ENCODE data around the gene TBXAS1. TPM values are rescaled to one million over a fixed set of nuclear protein-coding genes. Genes with fewer than 3 reads are reported as not detected.

TBXAS1 gene
- 3.8 and 4.4 TPM in 2 replicates for total RNA-seq

GRCh38 chr7:139829025-139829774 is at the start of gene TBXAS1:
Gene TBXAS1, plus strand, starts transcription at chr7:139829264. Its CDS starts 127 bp downstream, at chr7:139829391.
- intact Hi-C loops (cut with micrococcal nuclease): loop anchor here (5.0 kb wide), 1 partner anchor 182 kb away; no protein-coding TSS in a partner anchor

- intact Hi-C loops (cut with micrococcal nuclease): no loop called here
Observed at GRCh38 chr7:139782932-139783331, 46.1 kb upstream of the TBXAS1 start.

- intact Hi-C loops (cut with micrococcal nuclease): no loop called here
Observed at GRCh38 chr7:139783647-139784385, 45.2 kb upstream of the TBXAS1 start.

GRCh38 chr7:139784648-139785047 is 44.4 kb upstream of the TBXAS1 start:
- intact Hi-C loops (cut with micrococcal nuclease): no loop called here

DNA sequence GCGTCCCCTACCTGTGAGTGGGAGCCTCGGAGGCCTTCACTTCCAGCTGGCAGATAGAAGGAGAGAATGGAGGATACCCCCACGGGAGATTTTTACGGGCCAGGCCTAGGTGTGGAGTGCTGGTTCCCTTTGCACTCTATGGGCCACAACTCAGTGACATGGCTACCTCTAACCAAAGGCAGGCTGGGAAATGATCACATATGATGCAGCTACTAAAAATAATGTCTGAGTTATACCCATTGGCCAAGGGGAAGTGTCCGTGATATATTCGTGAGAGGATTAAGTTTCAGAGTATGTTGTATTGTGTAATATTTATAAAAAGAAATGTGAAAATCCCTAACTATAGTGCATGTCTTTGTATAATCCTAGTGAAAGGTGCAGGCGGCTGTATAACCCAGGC is 37.7 kb upstream of the TBXAS1 start:
- intact Hi-C loops (cut with micrococcal nuclease): no loop called here

- intact Hi-C loops (cut with micrococcal nuclease): no loop called here
Observed at GRCh38 chr7:139797607-139798006, 31.5 kb upstream of the TBXAS1 start.

GRCh38 chr7:139798221-139798620 is 30.8 kb upstream of the TBXAS1 start:
- intact Hi-C loops (cut with micrococcal nuclease): no loop called here

DNA sequence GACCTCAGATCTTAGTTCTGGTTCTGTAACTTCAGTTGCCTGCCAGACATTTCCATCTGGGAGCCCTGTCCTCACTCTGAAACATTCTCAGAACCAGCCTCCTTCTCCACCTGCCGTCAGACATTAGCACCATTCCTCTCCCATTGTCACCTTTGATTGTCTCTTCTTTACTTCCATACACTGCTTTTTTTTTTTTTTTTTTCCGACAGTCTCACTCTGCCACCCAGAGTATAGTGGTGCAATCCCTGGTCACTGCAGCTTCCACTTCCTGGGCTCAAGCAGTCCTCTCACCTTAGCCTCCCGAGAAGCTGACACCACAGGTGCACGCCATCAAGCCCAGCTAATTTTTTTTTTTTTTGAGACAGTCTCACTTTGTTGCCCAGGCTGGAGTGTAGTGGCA is 30.2 kb upstream of the TBXAS1 start:
- intact Hi-C loops (cut with micrococcal nuclease): no loop called here

- intact Hi-C loops (cut with micrococcal nuclease): no loop called here
Observed at GRCh38 chr7:139799586-139799985, 29.5 kb upstream of the TBXAS1 start.

- intact Hi-C loops (cut with micrococcal nuclease): no loop called here
Observed at GRCh38 chr7:139804571-139804970, 24.5 kb upstream of the TBXAS1 start.

DNA sequence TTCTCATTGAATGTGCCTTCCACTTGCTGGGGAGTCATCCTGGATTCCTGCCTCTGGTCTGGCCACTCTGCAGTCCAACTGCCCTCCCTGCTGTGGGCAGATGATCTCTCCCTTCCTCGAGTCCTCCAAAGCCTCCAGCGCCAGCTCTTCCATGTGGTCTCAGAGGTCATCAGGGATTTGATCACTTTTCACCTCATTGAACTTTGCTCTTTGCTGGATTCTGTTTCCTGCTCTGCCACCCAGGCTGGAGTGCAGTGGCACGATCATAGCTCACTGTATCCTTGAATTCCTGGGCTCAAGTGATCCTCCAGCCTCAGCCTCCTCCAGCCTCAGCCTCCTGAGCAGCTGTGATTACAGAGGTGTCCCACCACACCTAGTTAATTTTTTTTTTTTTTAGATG is 22.1 kb upstream of the TBXAS1 start:
- intact Hi-C loops (cut with micrococcal nuclease): no loop called here

DNA sequence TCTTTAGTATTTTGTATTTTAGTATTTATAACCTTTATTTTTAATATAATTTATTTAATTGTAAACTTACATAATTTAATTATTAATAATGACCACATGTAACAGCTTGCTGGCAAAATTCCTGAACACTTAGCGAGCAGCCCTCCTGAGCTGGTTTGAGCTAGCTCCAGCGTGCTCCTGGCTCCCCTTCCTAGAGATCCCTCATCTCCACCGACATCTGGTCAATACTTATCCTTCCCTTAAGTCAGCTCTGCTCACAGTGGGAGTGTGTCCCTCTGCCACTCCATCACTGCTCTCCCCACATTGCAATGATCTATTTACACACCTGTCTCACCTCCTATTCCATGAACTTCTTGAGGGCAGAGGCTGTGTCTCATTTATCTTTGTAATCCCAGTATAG is 20.6 kb upstream of the TBXAS1 start:
- intact Hi-C loops (cut with micrococcal nuclease): no loop called here

GRCh38 chr7:139808846-139809442 is 20.1 kb upstream of the TBXAS1 start:
- intact Hi-C loops (cut with micrococcal nuclease): no loop called here

DNA sequence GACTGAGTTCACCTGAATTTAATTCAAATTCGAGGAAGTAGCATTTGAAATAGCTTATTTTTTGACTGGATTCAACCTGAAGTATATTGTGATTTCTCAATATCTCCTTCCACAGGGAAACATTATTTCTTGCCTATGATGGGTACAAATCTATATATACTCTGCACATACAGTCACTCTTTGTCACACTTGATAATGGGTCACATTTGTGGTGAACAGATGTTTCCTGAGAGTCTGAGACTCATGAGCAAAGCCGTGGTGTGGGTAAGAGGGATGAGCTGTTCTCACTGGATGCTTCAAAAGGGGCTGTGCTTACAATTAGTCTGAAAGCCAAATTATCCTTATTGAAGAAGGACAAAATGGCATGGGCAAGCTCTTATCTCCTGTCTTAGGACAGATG is 18.0 kb upstream of the TBXAS1 start:
- intact Hi-C loops (cut with micrococcal nuclease): no loop called here

- intact Hi-C loops (cut with micrococcal nuclease): no loop called here
Observed at GRCh38 chr7:139813151-139813550, 15.9 kb upstream of the TBXAS1 start.

GRCh38 chr7:139813689-139814088 is 15.4 kb upstream of the TBXAS1 start:
- intact Hi-C loops (cut with micrococcal nuclease): no loop called here

- intact Hi-C loops (cut with micrococcal nuclease): no loop called here
Observed at GRCh38 chr7:139817249-139817648, 11.8 kb upstream of the TBXAS1 start.

- intact Hi-C loops (cut with micrococcal nuclease): no loop called here
Observed at GRCh38 chr7:139820089-139820488, 9.0 kb upstream of the TBXAS1 start.

- intact Hi-C loops (cut with micrococcal nuclease): no loop called here
Observed at GRCh38 chr7:139821349-139822105, 7.5 kb upstream of the TBXAS1 start.

- intact Hi-C loops (cut with micrococcal nuclease): no loop called here
Observed at GRCh38 chr7:139822855-139823254, 6.2 kb upstream of the TBXAS1 start.

GRCh38 chr7:139823959-139824521 is 5.0 kb upstream of the TBXAS1 start:
- intact Hi-C loops (cut with micrococcal nuclease): no loop called here

Data from T-helper 2 cell treated with Interferon-gamma antibody and Interleukin-4, amounts not matched to agents 100 ng/mL and 5 ng/mL, for 36 hours (primary cell).